ENCODE measurements around the gene HRH1. TPM values are rescaled to one million over a fixed set of nuclear protein-coding genes. Genes with fewer than 3 reads are reported as not detected.
"Not testable (repeated sequence)": the region's sequence is repeated elsewhere in the genome, so short reads cannot be mapped to it uniquely, and the experiment has no call there.

HRH1 gene
- total RNA-seq, 1 donor, result 9.8 TPM

DNA sequence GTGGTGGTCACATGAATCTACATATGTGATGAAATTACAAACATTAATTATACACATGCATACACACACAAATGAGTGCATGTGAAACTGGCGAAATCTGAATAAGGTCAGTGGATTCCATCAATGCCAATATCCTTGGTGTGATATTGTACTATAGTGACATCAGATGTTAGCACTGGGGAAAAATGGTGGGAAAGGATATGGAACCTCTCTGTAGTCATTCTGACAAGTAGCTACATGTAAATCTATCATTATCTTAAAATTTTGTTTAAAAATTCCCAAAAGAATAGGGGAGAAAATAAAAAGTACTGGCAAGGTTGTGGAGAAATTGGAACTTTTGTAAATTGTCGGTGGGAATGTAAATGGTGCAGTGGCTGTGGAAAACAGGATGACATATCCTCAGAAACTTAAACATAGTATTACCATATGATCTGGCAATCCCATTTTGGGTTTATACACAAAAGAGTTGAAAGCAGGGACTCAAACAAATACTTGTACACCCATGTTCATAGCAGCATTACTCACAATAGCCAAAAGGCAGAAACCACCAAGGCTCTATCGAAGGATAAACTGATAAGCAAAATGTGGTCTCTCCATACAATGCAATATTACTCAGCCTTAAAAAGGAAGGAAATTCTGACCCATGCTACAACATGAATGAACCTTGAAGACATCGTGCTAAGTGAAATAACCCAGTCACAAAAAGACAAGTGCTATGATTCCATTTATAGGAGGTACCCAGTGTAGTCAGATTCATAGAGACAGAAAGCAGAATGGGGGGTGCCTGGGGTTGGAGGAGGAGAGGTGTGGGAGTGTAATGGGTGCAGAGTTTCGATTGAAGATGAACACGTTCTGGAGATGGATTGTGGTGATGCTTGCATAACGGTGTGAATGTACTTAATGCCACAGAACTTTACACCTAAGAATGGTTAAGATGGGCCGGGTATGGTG lies 25.3 kb upstream of the HRH1 start:
- TF ChIP-seq CTCF (IDR thresholded peaks at IDR 0.05; ENCODE audit: extremely low read depth, low read depth, low read length), result no peak
- no peaks in the 10 kb centered on the region for H3K27me3 ChIP-seq (ENCODE audit: insufficient read depth, low read length)
- peak; percentile 42 for DNase-seq (ENCODE audit: insufficient read length, low spot score, missing footprints)
- no peaks in the 10 kb centered on the region for H4K20me1 ChIP-seq (ENCODE audit: insufficient read depth, low read length)
- no peak overlapping the region for H3K27ac ChIP-seq (ENCODE audit: low read depth, low read length)
- H2AFZ ChIP-seq (ENCODE audit: low read length), result no peak overlapping the region
- H3K4me1 ChIP-seq (ENCODE audit: insufficient read depth, low read length), result no peaks in the 10 kb centered on the region
- no peaks in the 10 kb centered on the region for H3K79me2 ChIP-seq (ENCODE audit: insufficient read depth, low read length)
- H3K4me3 ChIP-seq (ENCODE audit: insufficient read depth, low read length), result no peak overlapping the region
- no peaks in the 10 kb centered on the region for H3K9me3 ChIP-seq (ENCODE audit: low read depth, low read length)
- H3K4me2 ChIP-seq (ENCODE audit: insufficient read depth, low read length), result no peak overlapping the region
- no peaks in the 10 kb centered on the region for H3K36me3 ChIP-seq (ENCODE audit: insufficient read depth, low read length)

DNA sequence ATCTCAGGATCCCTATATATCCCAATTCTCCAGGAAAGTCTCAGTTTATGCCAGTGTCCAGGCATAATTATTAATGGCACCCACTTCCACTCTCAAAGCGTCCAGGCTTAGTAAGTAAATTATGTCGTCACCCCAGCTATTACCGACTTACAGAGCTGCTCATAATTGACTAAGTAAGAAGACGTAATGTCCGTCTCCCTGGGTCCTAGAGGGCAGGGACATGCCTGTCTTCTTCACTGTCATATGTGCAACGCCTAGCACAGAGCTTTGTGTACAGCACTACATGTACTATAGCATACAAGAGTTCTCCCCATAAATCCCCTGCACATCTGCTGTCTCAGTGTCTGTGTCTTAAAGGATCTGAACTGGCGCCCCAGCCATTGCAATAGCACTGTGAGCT lies 23.9 kb upstream of the HRH1 start:
- H3K9me3 ChIP-seq (ENCODE audit: low read depth, low read length), result no peaks in the 10 kb centered on the region
- H3K79me2 ChIP-seq (ENCODE audit: insufficient read depth, low read length), result no peaks in the 10 kb centered on the region
- no peaks in the 10 kb centered on the region for H3K36me3 ChIP-seq (ENCODE audit: insufficient read depth, low read length)
- no peak for TF ChIP-seq CTCF (IDR thresholded peaks at IDR 0.05; ENCODE audit: extremely low read depth, low read depth, low read length)
- DNase-seq (ENCODE audit: insufficient read length, low spot score, missing footprints), result peak; percentile 27
- H3K4me3 ChIP-seq (ENCODE audit: insufficient read depth, low read length), result no peak overlapping the region
- H3K4me2 ChIP-seq (ENCODE audit: insufficient read depth, low read length), result no peak overlapping the region
- H3K27ac ChIP-seq (ENCODE audit: low read depth, low read length), result no peak overlapping the region
- no peaks in the 10 kb centered on the region for H4K20me1 ChIP-seq (ENCODE audit: insufficient read depth, low read length)
- no peaks in the 10 kb centered on the region for H3K27me3 ChIP-seq (ENCODE audit: insufficient read depth, low read length)
- H3K4me1 ChIP-seq (ENCODE audit: insufficient read depth, low read length), result peaks cover 9% of the 10 kb centered on the region
- H2AFZ ChIP-seq (ENCODE audit: low read length), result no peak overlapping the region

DNA sequence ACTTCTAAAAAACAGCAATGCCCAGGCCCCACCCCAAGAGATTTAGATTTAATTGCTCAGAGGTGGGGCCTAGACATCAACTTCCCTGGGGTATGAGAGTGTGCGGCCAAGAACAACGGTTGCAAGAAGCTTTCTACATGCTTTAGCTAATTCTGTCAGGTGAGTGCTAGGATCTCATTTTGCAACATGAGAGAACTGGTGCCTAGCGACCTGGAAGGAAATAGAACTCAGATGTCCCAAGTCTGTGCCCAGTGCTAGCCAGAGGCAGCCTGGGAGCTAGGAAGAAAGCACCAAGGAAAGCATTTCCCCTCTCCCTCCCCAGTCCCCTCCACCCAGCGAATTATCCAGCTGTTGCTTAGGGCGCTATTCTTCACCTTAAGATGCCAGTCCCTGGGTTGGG lies 22.9 kb upstream of the HRH1 start:
- Histone ChIP-seq H3K79me2 (ENCODE audit: insufficient read depth, low read length) (no peaks in the 10 kb centered on the region), H3K36me3 (ENCODE audit: insufficient read depth, low read length) (no peaks in the 10 kb centered on the region), H3K27me3 (ENCODE audit: insufficient read depth, low read length) (no peaks in the 10 kb centered on the region), H4K20me1 (ENCODE audit: insufficient read depth, low read length) (no peaks in the 10 kb centered on the region), H3K4me1 (ENCODE audit: insufficient read depth, low read length) (peaks cover 15% of the 10 kb centered on the region), H3K27ac (ENCODE audit: low read depth, low read length) (no peak overlapping the region), H3K4me2 (ENCODE audit: insufficient read depth, low read length) (no peak overlapping the region), H3K9me3 (ENCODE audit: low read depth, low read length) (no peaks in the 10 kb centered on the region), H2AFZ (ENCODE audit: low read length) (no peak overlapping the region), H3K4me3 (ENCODE audit: insufficient read depth, low read length) (no peak overlapping the region)
- no peak for TF ChIP-seq CTCF (IDR thresholded peaks at IDR 0.05; ENCODE audit: extremely low read depth, low read depth, low read length)
- peak; percentile 78 for DNase-seq (ENCODE audit: insufficient read length, low spot score, missing footprints)

DNA sequence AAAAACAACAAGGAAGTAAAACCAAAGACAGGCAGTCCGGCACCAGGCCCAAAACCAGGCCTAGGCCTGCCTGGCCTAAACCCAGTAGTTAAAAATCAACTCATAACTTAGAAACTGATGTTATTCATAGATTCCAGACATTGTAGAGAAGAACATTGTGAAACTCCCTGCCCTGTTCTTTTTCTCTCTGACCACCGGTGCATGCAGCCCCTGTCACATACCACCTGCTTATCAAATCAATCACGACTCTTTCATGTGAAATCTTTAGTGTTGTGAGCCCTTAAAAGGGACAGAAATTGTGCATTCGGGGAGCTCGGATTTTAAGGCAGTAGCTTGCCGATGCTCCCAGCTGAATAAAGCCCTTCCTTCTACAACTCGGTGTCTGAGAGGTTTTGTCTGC lies 22.4 kb upstream of the HRH1 start:
- not testable (repeated sequence) for H3K27me3 ChIP-seq (ENCODE audit: insufficient read depth, low read length); H4K20me1 ChIP-seq (ENCODE audit: insufficient read depth, low read length); H3K4me3 ChIP-seq (ENCODE audit: insufficient read depth, low read length); DNase-seq (ENCODE audit: insufficient read length, low spot score, missing footprints); H3K36me3 ChIP-seq (ENCODE audit: insufficient read depth, low read length); H3K9me3 ChIP-seq (ENCODE audit: low read depth, low read length); H3K4me2 ChIP-seq (ENCODE audit: insufficient read depth, low read length); H2AFZ ChIP-seq (ENCODE audit: low read length); H3K79me2 ChIP-seq (ENCODE audit: insufficient read depth, low read length); H3K27ac ChIP-seq (ENCODE audit: low read depth, low read length)
- H3K4me1 ChIP-seq (ENCODE audit: insufficient read depth, low read length), result peaks cover 18% of the 10 kb centered on the region

Data from osteoblast (primary cell).